Mesothelial cell of epicardium (in vitro differentiated cells): ENCODE data around the gene BRSK2. TPM values are rescaled to one million over a fixed set of nuclear protein-coding genes. Genes with fewer than 3 reads are reported as not detected.

ENCODE experiments used
- DNase-seq, 2 experiments: peaks; one replicate each; pipeline ENCODE4 v3.0.0; 2021; ENCODE audit warnings: low spot score in 2 of 2; ENCODE audit not compliant: unreplicated experiment in 2 of 2
- H3K27ac Mint-ChIP-seq: 2 replicates; pipeline ENCODE4 v1.8.0; 2021; ENCODE audit warnings: mixed read lengths
- H3K27me3 Mint-ChIP-seq: 2 replicates; pipeline ENCODE4 v1.8.0; 2021; ENCODE audit warnings: low read depth, mixed read lengths
- H3K36me3 Mint-ChIP-seq: 2 replicates; pipeline ENCODE4 v1.8.0; 2021; ENCODE audit warnings: mixed read lengths
- H3K4me1 Mint-ChIP-seq: 2 replicates; pipeline ENCODE4 v1.8.0; 2021; ENCODE audit warnings: mixed read lengths
- H3K4me3 Mint-ChIP-seq: 2 replicates; pipeline ENCODE4 v1.8.0; 2021; ENCODE audit warnings: mild to moderate bottlenecking, moderate library complexity, mixed read lengths
- H3K9me3 Mint-ChIP-seq: 2 replicates; pipeline ENCODE4 v1.8.0; 2021; ENCODE audit warnings: mixed read lengths
- CTCF ChIP-seq: fragments of 200-600 bp; sonication (generic); IDR thresholded peaks from one replicate; pipeline ENCODE4 v1.5.0; 2021; ENCODE audit warnings: antibody characterized with exemption; ENCODE audit not compliant: unreplicated experiment
- total RNA-seq: library from RNA; stranded (reverse); gene quantifications from 3 replicates; pipeline ENCODE4 v1.2.1, GENCODE V29; 2021

Gene BRSK2
- total RNA-seq, 1 donor from 2014 or later = 4.9 TPM

DNA sequence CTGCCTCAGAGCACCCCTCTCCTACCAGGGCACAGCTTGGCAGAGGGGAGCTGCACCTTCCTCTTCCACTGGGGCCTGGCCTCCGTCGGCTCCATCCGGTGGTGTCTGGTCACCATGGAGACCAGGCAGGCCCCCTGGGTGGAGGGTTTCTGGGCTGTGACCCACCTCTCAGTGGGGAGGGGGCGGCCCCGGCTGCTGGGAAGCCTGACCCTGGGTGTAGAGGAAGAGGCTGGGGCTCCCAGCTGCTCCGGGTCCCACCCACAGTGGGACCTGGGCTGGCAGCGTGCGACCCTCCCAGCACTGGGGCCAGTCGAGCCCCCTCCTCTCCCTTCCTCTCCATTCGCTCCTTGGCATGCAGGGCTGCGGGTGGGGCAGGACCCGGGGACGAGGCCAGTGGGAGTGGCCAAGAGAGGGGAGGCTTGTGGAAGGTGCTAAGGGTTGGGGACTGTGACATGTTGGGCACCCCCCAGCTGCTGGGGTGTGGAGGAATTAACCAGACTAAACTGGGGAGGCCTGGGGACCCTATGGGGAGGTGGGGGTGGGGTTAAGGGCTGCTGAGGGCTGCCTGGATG, 46.8 kb downstream of the BRSK2 start:
- peaks cover 3% of the 10 kb centered on the region for H3K27me3 Mint-ChIP-seq
- no peak for TF ChIP-seq CTCF
- no peaks in the 10 kb centered on the region for H3K9me3 Mint-ChIP-seq
- H3K4me3 Mint-ChIP-seq = no peak overlapping the region
- H3K27ac Mint-ChIP-seq = no peak overlapping the region
- no peaks in the 10 kb centered on the region for H3K36me3 Mint-ChIP-seq
- DNase-seq = no peak
- peaks cover 8% of the 10 kb centered on the region for H3K4me1 Mint-ChIP-seq

DNA sequence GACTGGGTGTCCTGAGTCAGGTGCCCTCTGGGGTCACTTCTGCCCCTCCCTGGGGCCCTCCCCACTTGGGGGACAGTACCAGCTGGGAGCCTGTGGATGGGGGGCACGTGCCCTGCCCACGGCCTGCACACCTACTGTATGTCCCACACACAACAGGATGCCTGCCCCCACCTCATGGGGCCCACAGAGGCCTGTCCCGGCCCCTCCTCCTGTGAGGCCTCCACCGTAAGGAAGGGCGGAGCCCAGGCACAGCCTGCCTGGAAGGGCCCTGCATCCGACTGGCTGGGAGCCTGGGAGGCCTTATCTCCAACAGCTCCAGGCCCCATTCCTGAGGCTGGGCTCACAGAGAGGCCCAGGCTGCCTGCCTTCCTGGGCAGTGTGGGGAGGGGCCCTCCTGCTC, 47.8 kb downstream of the BRSK2 start:
- no peak overlapping the region for H3K27ac Mint-ChIP-seq
- DNase-seq = peak in 1 of 2 experiments; percentile 62
- H3K27me3 Mint-ChIP-seq = peaks cover 3% of the 10 kb centered on the region
- no peak overlapping the region for H3K4me3 Mint-ChIP-seq
- no peak for TF ChIP-seq CTCF
- H3K4me1 Mint-ChIP-seq = peaks cover 8% of the 10 kb centered on the region
- H3K9me3 Mint-ChIP-seq = no peaks in the 10 kb centered on the region
- no peaks in the 10 kb centered on the region for H3K36me3 Mint-ChIP-seq

DNA sequence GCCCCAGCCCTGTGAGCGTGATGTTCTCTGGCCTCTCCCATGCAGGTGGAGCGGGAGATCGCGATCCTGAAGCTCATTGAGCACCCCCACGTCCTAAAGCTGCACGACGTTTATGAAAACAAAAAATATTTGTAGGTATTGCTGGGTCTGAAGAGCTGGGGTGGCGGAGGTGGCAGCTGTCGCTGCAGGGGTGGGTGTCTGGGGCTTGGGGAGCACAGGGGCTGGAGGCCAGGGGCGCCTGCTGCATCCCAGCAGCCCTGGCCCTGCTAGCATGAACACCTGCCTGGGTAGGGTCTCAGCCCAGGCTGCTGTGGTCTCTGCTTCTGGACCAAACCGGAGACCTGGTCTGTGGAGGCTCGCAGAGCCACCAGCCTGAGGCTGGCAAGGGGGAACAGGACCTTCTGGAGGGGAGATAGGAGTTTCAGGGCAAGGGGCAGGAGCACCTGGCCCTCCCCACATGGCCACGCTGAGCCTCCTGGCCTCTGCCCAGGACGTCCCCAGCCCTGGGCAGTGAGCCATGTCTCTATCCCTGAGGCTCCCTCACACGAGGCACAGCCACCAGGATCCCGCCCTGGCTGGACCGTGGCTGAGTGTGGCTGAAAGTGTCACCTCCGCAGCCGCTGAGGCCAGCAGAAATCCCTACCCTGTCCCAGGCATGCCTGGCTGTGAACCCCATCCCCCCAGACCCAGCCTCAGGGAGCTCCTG, 48.7 kb downstream of the BRSK2 start:
- H3K36me3 Mint-ChIP-seq = no peaks in the 10 kb centered on the region
- peaks cover 3% of the 10 kb centered on the region for H3K27me3 Mint-ChIP-seq
- H3K4me1 Mint-ChIP-seq = peaks cover 8% of the 10 kb centered on the region
- TF ChIP-seq CTCF = no peak
- H3K9me3 Mint-ChIP-seq = no peaks in the 10 kb centered on the region
- H3K4me3 Mint-ChIP-seq = no peak overlapping the region
- H3K27ac Mint-ChIP-seq = peak overlapping the region; percentile 66
- no peak for DNase-seq

GRCh38 chr11:1438967-1439330, 49.2 kb downstream of the BRSK2 start:
- Mint-ChIP-seq H3K9me3 (no peaks in the 10 kb centered on the region), H3K27me3 (peaks cover 3% of the 10 kb centered on the region), H3K4me3 (no peak overlapping the region), H3K4me1 (peaks cover 8% of the 10 kb centered on the region), H3K36me3 (no peaks in the 10 kb centered on the region), H3K27ac (no peak overlapping the region)
- TF ChIP-seq CTCF = no peak
- DNase-seq = no peak

DNA sequence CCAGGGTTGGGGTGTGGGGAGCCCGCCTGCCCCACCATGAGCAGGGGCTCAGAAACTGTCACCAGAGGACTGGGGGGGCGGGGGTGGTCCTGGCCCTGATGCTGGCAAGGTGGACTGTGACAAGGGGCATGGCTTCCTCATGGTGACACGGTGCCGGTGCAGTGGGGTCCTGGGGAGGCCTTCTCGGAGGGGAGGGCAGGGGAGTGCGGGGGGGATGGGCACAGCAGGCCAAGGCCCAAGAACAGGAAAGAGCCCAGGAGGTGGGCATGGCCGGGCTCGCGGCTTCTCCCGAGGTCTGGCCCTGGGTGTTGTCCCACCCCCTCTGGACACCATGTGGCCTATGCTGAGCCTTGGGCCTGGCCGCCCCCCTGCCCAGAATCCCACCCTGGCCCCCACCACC, 49.6 kb downstream of the BRSK2 start:
- DNase-seq = no peak
- Mint-ChIP-seq H3K27ac (no peak overlapping the region), H3K9me3 (no peaks in the 10 kb centered on the region), H3K4me1 (peaks cover 8% of the 10 kb centered on the region), H3K4me3 (no peak overlapping the region), H3K36me3 (no peaks in the 10 kb centered on the region), H3K27me3 (peaks cover 3% of the 10 kb centered on the region)
- no peak for TF ChIP-seq CTCF
